HPDE6-E6E7 (cell line): ENCODE data around the gene NYNRIN.
"Not testable (repeated sequence)": the region's sequence is repeated elsewhere in the genome, so short reads cannot be mapped to it uniquely, and the experiment has no call there.

Experiments used
- DNase-seq: peaks from one replicate; pipeline ENCODE4 v3.0.0; 2011; ENCODE audit warnings: missing footprints; ENCODE audit errors: extremely low spot score

Gene NYNRIN

GRCh38 chr14:24369907-24370687, 28.7 kb upstream of the NYNRIN start:
- no peak for DNase-seq

GRCh38 chr14:24370748-24371147, 28.1 kb upstream of the NYNRIN start:
- no peak for DNase-seq

DNA sequence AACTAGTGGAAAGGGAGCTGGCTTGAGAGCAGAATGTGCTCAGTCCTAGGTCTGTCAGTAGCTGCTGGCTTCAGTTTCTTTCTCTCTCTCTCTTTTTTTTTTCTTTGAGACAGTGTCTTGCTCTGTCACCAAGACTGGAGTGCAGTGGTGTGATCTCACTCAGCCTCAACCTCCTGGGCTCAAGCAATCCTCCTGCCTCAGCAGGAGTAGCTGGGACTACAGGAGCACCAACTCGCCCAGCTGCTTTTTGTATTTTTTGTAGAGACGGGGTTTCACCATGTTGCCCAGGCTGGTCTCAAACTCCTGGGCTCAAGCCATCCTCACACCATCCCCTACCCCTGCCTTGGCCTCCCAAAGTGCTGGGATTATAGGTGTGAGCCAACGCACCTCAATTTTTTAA, 27.2 kb upstream of the NYNRIN start:
- DNase-seq, result not testable (repeated sequence)

- no peak for DNase-seq
These were observed 25.9 kb upstream of the NYNRIN start for GRCh38 chr14:24372701-24373416.

DNA sequence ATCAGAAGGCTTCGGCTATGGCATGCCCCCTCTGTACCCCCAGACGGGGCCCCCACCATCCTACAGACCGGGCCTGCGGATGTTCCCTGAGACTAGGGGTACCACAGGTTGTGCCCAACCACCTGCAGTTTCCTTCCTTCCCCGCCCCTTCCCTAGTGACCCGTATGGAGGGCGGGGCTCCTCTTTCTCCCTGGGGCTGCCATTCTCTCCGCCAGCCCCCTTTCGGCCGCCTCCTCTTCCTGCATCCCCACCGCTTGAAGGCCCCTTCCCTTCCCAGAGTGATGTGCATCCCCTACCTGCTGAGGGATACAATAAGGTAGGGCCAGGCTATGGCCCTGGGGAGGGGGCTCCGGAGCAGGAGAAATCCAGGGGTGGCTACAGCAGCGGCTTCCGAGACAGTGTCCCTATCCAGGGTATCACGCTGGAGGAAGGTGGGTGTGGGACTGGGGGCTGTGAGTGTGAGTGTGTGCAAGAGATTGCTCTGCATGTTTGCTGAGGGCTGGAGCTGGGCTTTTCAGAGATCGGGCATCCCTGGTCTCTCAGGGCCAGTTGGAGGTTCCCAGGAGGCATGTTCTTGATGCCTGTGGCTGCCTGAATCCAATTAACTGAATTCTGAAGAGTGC, 22.2 kb upstream of the NYNRIN start:
- no peak for DNase-seq

- no peak for DNase-seq
These were observed 21.7 kb upstream of the NYNRIN start for GRCh38 chr14:24377126-24377525.

GRCh38 chr14:24377657-24378056, 21.1 kb upstream of the NYNRIN start:
- DNase-seq, result peak; percentile 45

- DNase-seq, result no peak
These were observed 20.5 kb upstream of the NYNRIN start for GRCh38 chr14:24378327-24378726.

DNA sequence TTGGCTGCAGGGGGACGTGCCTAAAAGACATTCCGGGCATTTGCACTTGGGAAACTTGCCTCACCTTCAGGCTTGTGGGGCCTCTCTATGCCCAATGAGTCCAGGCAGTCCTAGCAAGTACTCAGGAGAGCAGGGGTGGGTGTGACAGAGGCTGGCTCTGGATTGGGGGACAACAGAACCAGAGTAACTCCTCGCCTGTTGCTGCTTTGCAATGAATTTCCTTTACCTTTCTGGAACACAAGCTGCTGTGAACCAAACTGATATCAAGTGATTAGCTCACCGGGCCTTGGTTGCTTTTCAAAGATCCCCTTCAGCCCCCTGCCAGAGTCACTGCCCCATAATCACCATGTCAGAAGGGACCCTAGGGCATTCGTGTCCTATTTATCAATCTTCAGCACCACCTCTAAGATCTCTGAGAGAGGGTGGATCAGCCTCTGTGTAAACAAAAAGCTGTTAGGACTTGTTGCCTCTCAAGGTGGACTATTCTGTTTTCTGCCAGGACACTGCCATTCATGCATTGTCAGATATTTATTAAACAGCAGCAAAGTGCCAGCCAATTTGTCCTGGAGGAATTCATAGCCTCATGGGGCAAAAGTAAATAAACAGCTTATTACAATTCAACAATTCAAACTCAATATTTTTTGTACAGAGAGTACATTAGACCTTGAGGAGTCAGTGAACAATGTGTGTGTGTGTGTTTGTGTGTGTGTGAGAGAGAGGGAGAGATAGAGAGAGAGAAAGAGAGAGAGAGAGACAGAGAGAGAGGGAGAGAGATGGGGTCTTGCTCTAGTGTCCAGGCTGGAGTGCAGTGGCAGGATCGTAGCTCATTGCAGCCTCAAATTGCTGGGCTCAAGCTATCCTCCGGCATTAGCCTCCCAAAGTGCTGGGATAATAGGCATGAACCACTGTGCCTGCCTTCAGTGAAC, 19.6 kb upstream of the NYNRIN start:
- DNase-seq, result peak; percentile 45

DNA sequence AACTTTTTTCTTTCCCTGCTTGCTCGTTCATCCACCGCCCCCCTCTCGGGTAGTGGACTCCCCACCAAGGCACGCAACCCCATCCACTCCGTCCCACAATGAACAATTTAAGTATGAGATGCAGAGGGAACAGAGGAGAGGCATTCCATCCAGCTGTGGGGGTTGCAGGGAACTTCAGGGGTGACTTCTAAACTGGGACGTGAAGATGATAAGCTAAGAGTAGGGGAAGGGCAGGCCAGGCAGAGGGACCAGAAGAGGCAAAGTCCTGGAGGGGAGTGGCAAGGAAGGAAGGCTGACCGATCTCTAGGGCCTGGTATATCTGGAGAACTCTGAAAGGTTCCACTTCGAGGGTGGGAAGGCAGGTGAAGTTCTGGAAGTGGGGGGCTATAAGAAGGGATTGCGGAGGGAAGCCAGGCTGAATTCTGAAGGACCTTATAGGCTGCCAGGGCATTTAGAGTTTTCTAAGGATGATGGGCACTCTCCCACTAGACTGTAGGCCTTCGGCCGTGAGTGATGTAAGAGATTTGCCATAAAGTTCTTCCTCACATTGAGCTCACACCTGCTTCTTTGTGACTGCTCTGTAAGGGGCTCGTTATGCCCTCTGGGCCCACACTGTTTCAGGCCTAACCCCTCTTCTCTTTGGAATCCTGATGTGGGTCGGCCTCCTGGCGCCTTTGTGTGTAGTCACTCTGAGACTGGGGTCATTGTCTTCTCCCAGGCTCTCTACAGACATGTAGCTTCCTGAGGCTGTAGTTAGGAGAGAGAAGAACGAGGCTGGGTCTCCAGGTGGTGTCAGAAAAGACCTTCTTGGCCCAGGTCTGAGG, 18.7 kb upstream of the NYNRIN start:
- DNase-seq, result no peak

- DNase-seq, result no peak
These were observed 17.3 kb upstream of the NYNRIN start for GRCh38 chr14:24381363-24382063.

GRCh38 chr14:24382064-24382371, 16.8 kb upstream of the NYNRIN start:
- no peak for DNase-seq

- no peak for DNase-seq
These were observed 14.6 kb upstream of the NYNRIN start for GRCh38 chr14:24384169-24384568.

- DNase-seq, result no peak
These were observed 13.3 kb upstream of the NYNRIN start for GRCh38 chr14:24385524-24385923.

GRCh38 chr14:24387009-24387345, 11.8 kb upstream of the NYNRIN start:
- DNase-seq, result no peak

DNA sequence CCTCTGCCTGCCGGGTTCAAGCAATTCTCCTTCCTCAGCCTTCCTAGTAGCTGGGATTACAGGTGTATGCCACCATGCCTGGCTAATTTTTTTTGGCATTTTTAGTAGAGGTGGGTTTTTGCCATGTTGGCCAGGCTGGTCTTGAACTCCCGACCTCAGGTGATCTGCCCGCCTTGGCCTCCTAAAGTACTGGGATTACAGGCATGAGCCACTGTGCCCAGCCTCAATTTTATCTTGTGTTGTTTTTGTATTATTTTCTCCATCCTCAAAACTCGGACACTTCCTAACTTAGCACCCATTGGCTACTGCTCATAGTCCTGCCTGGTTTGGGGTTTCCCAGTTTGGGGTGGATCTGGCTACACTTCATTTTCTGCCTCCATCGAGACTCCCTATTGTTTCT, 11.2 kb upstream of the NYNRIN start:
- DNase-seq, result not testable (repeated sequence)

DNA sequence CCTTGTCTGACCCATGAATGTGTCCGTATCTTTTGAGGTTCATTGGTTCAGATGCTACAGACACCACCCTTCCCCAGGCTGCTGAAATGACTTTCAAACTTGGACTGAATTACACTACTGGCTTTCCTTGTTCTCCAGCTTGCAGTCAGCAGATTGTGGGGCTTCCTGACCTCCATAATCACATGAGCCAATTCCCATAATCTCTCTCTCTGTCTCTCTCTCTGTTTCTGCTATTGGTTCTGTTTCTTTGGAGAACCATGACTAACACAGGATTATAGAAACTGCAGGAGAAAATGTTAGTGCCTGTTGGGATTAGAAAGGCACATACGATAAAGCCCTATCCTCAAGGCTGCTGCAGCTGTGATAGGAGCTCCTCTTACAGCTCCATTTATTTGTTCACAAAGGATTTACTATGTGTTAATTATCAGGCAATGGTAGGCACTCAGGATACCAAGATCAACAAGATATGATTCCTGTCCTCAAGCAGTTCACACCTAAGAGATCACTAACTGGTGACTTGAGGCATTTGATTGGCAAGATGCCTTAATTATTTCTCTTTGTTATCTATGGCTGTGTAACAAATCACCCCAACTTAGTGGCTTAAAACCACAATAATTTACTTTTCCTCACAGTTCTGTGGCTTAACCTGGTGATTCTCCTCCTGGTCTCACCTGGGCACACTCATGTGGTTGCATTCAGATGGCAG, 10.2 kb upstream of the NYNRIN start:
- no peak for DNase-seq

DNA sequence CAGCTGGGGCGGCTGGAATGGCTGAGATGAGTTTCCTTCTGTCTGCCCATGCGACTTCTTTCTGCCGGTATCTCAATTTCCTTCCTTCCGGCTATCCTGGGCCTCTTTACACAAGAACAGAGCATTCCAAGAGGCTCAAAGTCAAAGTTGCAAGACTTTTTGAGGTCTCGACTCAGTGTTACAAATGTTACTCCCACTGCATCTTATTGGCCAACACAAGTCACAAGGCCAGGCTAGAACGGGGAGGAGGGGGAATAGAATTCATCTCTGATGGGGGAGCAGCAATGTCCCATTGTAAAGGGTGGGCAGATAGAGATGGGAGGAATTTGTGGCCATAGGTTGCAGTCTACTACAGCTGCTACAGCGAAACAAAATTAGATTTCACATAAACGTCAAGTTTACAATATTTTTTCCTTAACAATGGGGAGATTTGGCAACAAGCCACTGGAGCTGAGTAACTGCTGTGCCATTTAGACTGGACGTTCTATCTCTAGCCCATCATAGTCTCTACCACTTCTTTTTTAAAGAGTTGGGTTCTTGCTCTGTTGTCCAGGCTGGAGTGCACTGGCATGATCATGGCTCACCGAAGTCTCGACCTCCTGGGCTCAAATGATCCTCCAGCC, 9.5 kb upstream of the NYNRIN start:
- no peak for DNase-seq

DNA sequence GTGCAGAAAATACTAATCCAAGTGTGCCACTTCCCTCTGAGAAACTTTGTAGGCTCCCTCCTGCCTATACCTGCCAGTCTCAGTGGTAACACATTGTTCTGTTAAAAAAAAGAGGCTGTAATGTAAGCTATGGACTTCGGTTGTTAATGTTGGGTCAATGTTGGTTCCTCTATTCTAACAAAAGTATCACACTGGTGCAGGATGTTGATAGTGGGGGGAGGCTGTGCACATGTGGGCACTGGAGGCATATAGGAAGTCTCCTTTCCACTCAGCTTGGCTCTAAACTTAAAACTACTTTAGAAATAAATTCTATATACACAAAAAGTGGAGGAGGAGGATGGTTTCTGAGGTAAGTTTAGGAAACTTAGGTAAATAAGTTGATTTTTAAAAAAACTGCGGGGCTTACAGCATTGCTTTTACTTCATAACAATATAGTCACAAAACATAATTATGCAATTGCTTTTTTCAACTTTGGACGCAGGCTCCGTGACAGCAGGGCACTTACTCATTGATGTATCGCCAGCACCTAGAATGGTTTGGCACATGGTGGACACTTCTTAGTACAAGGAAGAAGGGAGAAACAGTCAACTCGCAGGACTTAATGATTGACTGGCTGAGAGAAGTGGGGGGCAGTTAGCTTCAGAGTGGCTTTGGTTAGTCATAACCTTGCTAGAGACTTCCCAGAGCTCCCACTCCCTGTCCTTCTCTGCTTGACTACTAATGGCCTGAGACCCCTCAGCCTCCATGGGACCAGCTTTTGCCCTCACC, 7.9 kb upstream of the NYNRIN start:
- no peak for DNase-seq
